Body of pancreas (tissue), 4 donors: ENCODE measurements around the gene C9orf72. TPM values are rescaled to one million over a fixed set of nuclear protein-coding genes. Genes with fewer than 3 reads are reported as not detected.
"Not testable (repeated sequence)": the region's sequence is repeated elsewhere in the genome, so short reads cannot be mapped to it uniquely, and the experiment has no call there.

Experiments used
- ATAC-seq: fragments of 150-250 bp; one replicate; pipeline ENCODE4 v1.9.1; 2016
- DNase-seq, 4 donors: peaks; one replicate each; pipeline ENCODE4 v3.0.0-alpha.2; 2019
- H3K27ac ChIP-seq, 4 donors: fragments of 200-600 bp; sonication (generic); 1 replicate in 3 of 4; 2 replicates in 1 of 4; pipeline versions ENCODE4 v1.5.1 to v1.6.1; 2016 to 2019; ENCODE audit warnings: mild to moderate bottlenecking in 1 of 4, mixed read lengths in 1 of 4, moderate library complexity in 1 of 4
- H3K27me3 ChIP-seq, 2 donors: fragments of 200-600 bp; sonication (generic); one replicate each; pipeline ENCODE4 v1.6.0; 2016; ENCODE audit warnings: mild to moderate bottlenecking in 1 of 2
- H3K36me3 ChIP-seq, 2 donors: fragments of 200-600 bp; sonication (generic); replicated peaks in 1 of 2; 2 replicates each; pipeline ENCODE4 v1.5.1; 2016; ENCODE audit warnings: low read depth in 2 of 2; ENCODE audit not compliant: insufficient read depth in 1 of 2
- H3K4me1 ChIP-seq: fragments of 200-600 bp; sonication (generic); one replicate; pipeline ENCODE4 v1.6.0; 2016
- H3K4me3 ChIP-seq, 2 donors: fragments of 200-600 bp; sonication (generic); 1 replicate in 1 of 2; 2 replicates in 1 of 2; pipeline ENCODE4 v1.5.1; 2016 to 2019
- H3K9me3 ChIP-seq, 3 donors: fragments of 200-600 bp; sonication (generic); 1 replicate in 2 of 3; 2 replicates in 1 of 3; pipeline ENCODE4 v1.5.1; 2016
- CTCF ChIP-seq, 7 experiments: fragments of 450-650 bp in 4 of 7; fragments of 200-600 bp in 3 of 7; sonication (generic) in 3 of 7; IDR thresholded peaks; one replicate each; pipeline ENCODE4 v1.5.1; 2016 to 2019; ENCODE audit warnings: antibody characterized with exemption in 7 of 7
- POLR2A ChIP-seq, 3 donors: fragments of 450-650 bp; IDR thresholded peaks; one replicate each; pipeline ENCODE4 v1.6.1; 2016; ENCODE audit warnings: antibody characterized with exemption in 3 of 3, mild to moderate bottlenecking in 2 of 3
- WGBS, 2 donors: methylation state at CpG; one replicate each; pipeline ENCODE4 v1.1.5; 2017; 5-methylcytosine and 5-hydroxymethylcytosine counted together
- intact Hi-C: fragments of 100-400 bp; cut with DNase I; formaldehyde crosslinking; loops from one replicate; pipeline ENCODE4 v1.15.1; 2023
- total RNA-seq, 2 donors: library from RNA; depleted of rRNA; stranded (reverse); fragments of >200 nt; gene quantifications; one replicate each; pipeline ENCODE4 v1.1.0, GENCODE V29; 2016

C9orf72 gene
- total RNA-seq, 2 donors from 2014 or later: 13.5 to 20.5 TPM

GRCh38 chr9:27504259-27504658 is 69.0 kb downstream of the C9orf72 start:
- peaks cover 6% of the 10 kb centered on the region for H3K4me1 ChIP-seq
- no peaks in the 10 kb centered on the region for H3K36me3 ChIP-seq
- H3K27ac ChIP-seq: no peak overlapping the region
- ATAC-seq: no peak
- no peaks in the 10 kb centered on the region for H3K9me3 ChIP-seq
- intact Hi-C loops: no loop called here
- H3K27me3 ChIP-seq: no peaks in the 10 kb centered on the region
- no peak for DNase-seq
- TF ChIP-seq POLR2A (IDR thresholded peaks at IDR 0.05) (no peak), CTCF (IDR thresholded peaks at IDR 0.05) (no peak)
- H3K4me3 ChIP-seq: no peak overlapping the region

- no peak for ATAC-seq
- no peak for DNase-seq
- Histone ChIP-seq H3K4me1 (peaks cover 6% of the 10 kb centered on the region), H3K4me3 (no peak overlapping the region), H3K27me3 (no peaks in the 10 kb centered on the region), H3K36me3 (no peaks in the 10 kb centered on the region), H3K27ac (no peak overlapping the region), H3K9me3 (no peaks in the 10 kb centered on the region)
- TF ChIP-seq CTCF (IDR thresholded peaks at IDR 0.05) (no peak), POLR2A (IDR thresholded peaks at IDR 0.05) (no peak)
- WGBS, 2 donors: 93 to 97% methylated on average over 3 to 4 of the region's 4 CpGs
- intact Hi-C loops: no loop called here
These were observed 69.7 kb downstream of the C9orf72 start for GRCh38 chr9:27503623-27504022.

GRCh38 chr9:27500902-27501301 is 72.4 kb downstream of the C9orf72 start:
- ATAC-seq: not testable (repeated sequence)
- WGBS, 2 donors: 90 to 93% methylated on average over 3 of the region's 3 CpGs

GRCh38 chr9:27499451-27499850 is 73.8 kb downstream of the C9orf72 start:
- intact Hi-C loops: no loop called here
- H3K36me3 ChIP-seq: no peaks in the 10 kb centered on the region
- ATAC-seq (no peak), DNase-seq (no peak)
- WGBS, 2 donors: 49 to 57% methylated on average over 2 of the region's 2 CpGs
- TF ChIP-seq POLR2A (IDR thresholded peaks at IDR 0.05) (no peak), CTCF (IDR thresholded peaks at IDR 0.05) (no peak)
- no peak overlapping the region for H3K4me3 ChIP-seq
- peaks cover 6% of the 10 kb centered on the region for H3K4me1 ChIP-seq
- no peak overlapping the region for H3K27ac ChIP-seq
- H3K27me3 ChIP-seq: no peaks in the 10 kb centered on the region
- no peaks in the 10 kb centered on the region for H3K9me3 ChIP-seq

More at GRCh38 chr9:27500902-27501301, 72.4 kb downstream of the C9orf72 start:
- intact Hi-C loops, H3K9me3 ChIP-seq, DNase-seq, H3K27me3 ChIP-seq, H3K27ac ChIP-seq, H3K4me1 ChIP-seq, H3K4me3 ChIP-seq, H3K36me3 ChIP-seq: not testable (repeated sequence)

GRCh38 chr9:27497883-27498417 is 75.3 kb downstream of the C9orf72 start:
- DNase-seq (no peak), ATAC-seq (no peak)
- TF ChIP-seq POLR2A (IDR thresholded peaks at IDR 0.05) (no peak), CTCF (IDR thresholded peaks at IDR 0.05) (no peak)
- Histone ChIP-seq H3K9me3 (no peaks in the 10 kb centered on the region), H3K27ac (no peak overlapping the region), H3K4me1 (peaks cover 6% of the 10 kb centered on the region), H3K4me3 (no peak overlapping the region), H3K27me3 (no peaks in the 10 kb centered on the region), H3K36me3 (no peaks in the 10 kb centered on the region)
- intact Hi-C loops: no loop called here
- WGBS, 2 donors: 87 to 93% methylated on average over 11 of the region's 11 CpGs

Other genes with a start within 250 kb of the C9orf72 start
- not detected for gene IFNK, start 49.2 kb downstream of the C9orf72 start, total RNA-seq
- 1 to 10 TPM; 4.3 to 6.0 TPM for gene MOB3B, start 43.7 kb downstream of the C9orf72 start, total RNA-seq